ENCODE results near the gene SLC9A8.

The SLC9A8 gene

DNA sequence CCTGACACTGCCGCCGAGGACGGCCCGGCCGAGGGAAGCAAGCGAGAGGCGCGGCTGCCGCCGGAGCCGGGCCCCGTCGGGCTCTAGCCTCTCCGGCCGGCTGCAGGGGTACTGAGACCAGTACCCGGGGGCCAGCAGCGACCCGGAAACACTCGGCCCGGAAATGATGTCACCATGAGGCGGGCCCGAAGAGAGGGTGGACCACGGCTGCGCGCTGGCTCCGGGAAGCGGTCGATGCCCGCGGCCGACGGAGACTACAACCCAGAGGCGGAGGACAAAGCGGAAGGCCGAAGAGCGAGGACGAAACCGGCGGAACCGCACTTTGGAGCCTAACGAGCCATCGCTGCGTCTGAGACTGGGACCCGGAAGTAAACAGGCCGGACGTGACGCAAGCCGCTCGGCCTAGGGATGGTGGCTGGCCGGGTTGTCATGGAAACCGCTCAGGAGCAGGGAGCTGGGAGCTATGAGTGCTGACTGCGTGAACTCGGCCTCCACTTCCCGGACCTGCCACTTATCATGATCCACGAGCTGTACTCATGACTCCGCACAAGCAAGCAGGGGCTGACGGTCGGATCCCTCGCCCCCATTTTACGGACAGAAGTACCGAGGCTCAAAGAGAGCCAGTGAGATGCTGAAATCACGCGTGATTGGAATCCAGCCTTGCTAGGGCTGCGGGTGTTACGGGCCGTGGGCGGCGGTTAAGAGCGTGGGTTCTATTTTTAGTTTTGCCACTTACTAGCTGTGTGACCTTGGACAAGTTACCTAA, 102.9 kb downstream of the SLC9A8 start, which contains the start of gene SPATA2:
Gene SPATA2, minus strand, starts transcription at position 150 of the 766 bp plus-strand sequence. CDS start 7,039 bp downstream, outside the sequence.
- DNase-seq (ENCODE audit: low read depth in 2 of 2) = peak; percentile 69 to 80

DNA sequence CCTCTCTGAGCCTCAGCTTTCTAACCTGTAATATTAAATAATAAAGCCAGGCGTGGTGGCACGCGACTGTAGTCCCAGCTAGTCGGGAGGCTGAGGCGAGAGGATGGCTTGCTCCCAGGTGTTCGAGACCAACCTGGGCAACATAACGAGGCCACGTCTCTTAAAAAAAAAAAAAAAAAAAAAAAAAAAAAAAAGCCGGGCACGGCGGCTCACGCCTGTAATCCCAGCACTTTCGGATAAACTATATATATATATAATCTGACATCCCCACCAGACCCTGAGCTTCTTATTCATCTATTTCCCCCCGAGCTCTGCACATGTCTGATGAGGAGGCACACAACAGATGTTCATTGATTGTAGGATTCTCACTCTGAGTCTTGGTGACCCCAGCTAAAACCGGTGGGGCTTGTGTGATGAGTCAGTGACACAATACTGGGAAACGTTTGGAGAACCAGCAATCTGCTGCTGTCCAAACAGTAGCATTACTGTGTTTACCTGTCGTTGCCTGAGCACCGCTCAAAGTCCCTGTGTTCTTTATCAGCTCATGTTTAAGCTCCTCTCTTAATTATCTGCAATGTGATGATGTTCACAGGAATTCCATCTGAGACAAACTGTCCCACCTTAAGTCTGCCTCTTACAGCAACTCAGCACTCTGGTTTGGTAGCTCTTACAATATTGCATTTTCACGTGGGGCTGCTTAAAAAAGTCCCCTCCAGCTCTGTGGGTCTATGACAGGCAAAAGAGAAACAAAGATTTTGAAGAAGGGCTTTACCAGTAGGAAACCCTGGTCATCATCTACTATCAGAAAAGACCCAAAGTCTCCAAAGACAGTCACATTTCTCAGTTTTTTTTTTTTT, 103.7 kb downstream of the SLC9A8 start:
- no peak for DNase-seq (ENCODE audit: low read depth in 2 of 2)

DNA sequence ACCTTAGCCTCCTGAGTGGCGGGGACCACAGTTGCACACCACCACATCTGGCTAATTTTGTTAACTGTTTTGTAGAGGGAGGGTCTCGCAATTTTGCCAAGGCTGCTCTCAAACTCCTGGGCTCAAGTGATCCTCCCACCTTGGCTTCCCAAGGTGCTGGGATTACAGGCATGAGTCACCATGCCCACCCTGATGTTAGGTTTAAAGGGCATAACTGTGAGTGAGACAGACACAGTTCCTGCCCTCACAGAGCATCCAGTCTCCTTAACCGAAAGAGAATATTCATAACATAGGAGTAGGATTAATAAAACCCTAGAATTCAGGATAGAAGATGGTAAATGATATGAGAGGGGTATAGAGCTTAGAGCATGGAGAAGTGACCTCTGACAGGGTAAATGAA, 105.8 kb downstream of the SLC9A8 start:
- DNase-seq (ENCODE audit: low read depth in 2 of 2) = no peak

GRCh38 chr20:49919009-49919408, 106.4 kb downstream of the SLC9A8 start:
- no peak for DNase-seq (ENCODE audit: low read depth in 2 of 2)

DNA sequence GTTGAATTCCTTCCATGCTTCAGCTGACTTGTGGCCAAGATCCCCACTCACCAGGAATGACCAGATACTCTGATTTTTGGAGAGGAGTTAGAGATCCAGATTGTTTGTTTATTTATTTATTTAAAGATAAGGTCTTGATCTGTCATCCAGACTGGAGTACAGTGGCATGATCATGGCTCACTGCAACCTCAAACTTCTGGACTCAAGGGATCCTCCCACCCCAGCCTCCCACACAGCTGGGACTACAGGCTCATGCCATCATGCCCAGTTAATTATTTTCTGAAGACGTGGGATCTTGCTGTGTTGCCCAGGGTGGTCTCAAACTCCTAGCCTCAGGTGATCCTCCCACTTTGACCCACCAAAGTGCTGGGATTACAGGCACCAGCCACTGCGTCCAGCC, 106.8 kb downstream of the SLC9A8 start:
- DNase-seq (ENCODE audit: low read depth in 2 of 2) = no peak

DNA sequence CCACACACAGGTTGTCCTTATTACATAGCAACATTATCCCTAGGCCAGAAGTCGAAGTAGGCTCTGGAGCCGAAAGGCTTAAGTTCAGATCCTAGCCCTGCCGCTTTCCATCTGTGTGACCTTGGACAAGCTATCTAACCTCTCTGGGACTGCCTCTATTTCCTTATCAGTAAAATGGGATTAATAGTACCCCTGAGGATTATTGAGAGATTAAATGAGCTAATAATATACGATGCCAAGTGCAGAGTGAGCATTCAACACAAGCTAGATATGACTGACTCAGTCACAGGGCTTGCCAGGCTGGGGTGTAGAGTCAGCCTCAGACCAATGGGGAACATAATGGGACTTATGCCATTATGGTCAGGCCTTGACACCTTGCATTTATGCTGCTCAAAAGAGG, 111.6 kb downstream of the SLC9A8 start:
- DNase-seq (ENCODE audit: low read depth in 2 of 2) = no peak

GRCh38 chr20:49925901-49926454, 113.3 kb downstream of the SLC9A8 start:
- DNase-seq (ENCODE audit: low read depth in 2 of 2) = no peak

DNA sequence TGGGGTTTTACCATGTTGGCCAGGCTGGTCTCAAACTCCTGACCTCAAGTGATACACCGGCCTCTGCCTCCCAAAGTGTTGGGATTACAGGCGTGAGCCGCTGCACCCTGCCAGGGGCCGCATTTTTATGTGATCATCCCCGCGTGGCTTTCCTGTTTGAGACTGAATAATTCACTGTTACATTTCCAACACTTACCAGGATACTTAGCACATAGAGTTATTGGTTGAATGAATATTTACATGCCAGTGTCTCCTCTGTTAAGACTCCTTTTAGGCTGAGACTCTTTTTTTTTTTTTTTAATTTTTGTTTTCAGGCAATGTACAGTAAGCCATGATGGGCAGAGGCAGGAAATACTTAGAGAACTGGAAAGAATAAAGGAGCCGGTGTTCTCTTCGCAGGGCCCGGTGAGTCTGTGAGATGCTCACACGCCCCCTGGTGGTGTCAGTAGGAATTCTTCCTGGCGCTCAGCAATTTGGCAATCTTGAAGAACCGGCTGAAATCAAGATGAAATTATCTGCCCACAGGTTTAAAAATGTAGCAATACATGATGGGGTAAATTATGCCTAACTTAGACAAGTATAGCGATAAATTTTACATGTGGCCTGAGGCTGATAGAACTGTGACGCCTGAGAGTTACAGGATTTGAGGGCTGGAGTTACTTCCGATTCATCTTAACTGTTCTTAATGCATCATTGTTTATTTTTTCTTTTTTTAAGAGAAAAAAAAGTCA, 115.9 kb downstream of the SLC9A8 start:
- DNase-seq (ENCODE audit: low read depth in 2 of 2) = peak; percentile 52 to 64

GRCh38 chr20:49929142-49929494, 116.5 kb downstream of the SLC9A8 start:
- no peak for DNase-seq (ENCODE audit: low read depth in 2 of 2)

DNA sequence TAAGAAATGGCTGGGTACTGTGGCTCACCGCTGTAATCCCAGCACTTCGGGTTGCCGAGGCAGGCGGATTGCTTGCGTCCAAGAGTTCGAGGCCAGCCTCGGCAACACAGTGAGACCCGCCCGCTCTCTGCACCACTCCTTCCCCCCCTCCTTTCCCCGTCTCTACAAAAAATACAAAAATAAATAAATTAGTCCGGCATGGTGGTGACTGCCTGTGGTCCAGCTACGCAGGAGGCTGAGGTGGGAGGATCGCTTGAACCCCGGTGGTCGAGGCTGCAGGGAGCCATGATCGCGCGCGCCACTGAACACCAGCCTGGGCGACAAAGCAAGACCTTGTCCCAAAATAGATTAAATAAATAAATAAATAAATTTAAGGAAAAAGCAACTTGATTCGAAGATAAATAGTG, 123.1 kb downstream of the SLC9A8 start:
- no peak for DNase-seq (ENCODE audit: low read depth in 2 of 2)

- DNase-seq (ENCODE audit: low read depth in 2 of 2) = peak; percentile 81 to 90
These were observed 123.8 kb downstream of the SLC9A8 start, which contains the start of gene RNF114 for GRCh38 chr20:49936153-49937026. Gene RNF114, plus strand, starts transcription at chr20:49936397. Its CDS starts 16 bp downstream, at chr20:49936413.

GRCh38 chr20:49937027-49937929, 124.7 kb downstream of the SLC9A8 start:
- DNase-seq (ENCODE audit: low read depth in 2 of 2) = no peak

DNA sequence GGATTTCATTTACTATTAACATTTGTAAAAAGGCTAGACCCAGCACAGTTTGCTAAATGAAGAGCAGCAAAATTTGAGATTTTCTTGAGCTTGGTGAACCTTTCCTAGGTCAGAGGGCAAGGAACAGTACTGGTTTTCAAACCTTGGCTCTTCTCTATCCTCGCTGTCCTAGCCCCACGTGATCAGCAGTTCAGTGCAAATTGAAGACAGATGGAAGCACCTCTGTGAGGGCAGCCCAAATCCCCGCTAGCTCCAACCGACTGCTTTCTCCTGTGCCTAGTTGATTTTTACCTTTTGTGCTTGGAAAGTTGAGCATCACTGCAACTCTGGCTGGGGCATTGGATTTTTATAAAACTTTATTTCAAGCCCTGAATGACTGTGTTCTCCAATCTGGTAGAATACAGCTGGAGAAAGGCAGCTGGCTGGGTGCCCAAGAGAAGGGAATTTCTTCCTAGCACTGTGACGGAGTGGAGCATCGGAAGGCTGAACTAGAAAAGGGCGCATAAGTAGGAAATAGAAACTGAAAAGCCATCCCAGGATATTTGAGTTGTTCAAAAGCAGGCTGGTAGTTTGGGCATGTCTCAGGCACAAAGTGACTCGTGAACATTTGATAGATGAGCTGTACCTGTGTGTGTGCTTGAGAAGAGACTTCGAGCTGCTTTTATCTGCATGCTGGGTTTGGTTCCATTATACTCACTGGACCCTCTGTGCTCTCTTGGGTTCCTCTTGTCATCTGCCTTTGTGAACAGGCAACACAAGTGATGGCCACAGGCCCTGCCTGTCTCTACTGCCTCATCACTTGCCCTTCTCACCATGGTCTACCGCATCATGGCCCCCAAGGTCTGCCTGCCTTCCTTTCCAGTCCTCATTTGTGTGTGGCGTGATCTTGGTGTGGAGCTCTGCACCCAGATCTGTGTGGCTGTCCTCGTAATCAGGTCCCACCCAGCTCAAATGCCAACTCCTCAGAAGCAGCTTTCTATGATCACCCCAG, 125.8 kb downstream of the SLC9A8 start:
- DNase-seq (ENCODE audit: low read depth in 2 of 2) = no peak

DNA sequence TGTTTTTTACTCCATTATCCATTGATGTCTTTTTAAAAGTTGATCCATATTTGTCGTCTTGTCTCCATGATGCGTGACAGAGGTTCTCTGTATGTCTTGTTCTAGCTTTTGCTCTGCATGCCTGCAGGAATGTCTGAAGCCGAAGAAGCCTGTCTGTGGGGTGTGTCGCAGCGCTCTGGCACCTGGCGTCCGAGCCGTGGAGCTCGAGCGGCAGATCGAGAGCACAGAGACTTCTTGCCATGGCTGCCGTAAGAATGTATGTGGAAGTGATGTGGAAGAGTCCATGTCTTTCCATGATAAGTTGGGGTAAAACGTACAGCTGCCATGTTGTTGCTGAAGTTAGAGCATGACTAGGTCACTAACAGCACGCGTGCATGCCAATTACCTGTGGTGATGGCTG, 128.8 kb downstream of the SLC9A8 start:
- DNase-seq (ENCODE audit: low read depth in 2 of 2) = no peak
